ENCODE results near the gene RAPGEF4. TPM values are rescaled to one million over a fixed set of nuclear protein-coding genes. Genes with fewer than 3 reads are reported as not detected.

RAPGEF4 gene
- total RNA-seq, 4 donors from 2014 or later = 2.5 to 7.9 (median 4.6) TPM

- TF ChIP-seq CTCF (IDR thresholded peaks at IDR 0.05) = no peak
- Histone ChIP-seq H3K4me3 (no peak overlapping the region), H3K4me1 (peaks cover 0 to 8% (median 4%) of the 10 kb centered on the region in 3 donors), H3K9me3 (no peaks in the 10 kb centered on the region), H3K36me3 (no peaks in the 10 kb centered on the region), H3K27ac (no peak overlapping the region), H3K27me3 (no peaks in the 10 kb centered on the region)
- 92% methylated on average over 2 to 3 of the region's 3 CpGs for WGBS, 2 donors (ENCODE audit: low coverage in 1 of 2)
- no peak for ATAC-seq
Measured at GRCh38 chr2:173059292-173059691, 323.6 kb downstream of the RAPGEF4 start.

GRCh38 chr2:173059971-173060461 is 324.4 kb downstream of the RAPGEF4 start:
- TF ChIP-seq EP300 (IDR thresholded peaks at IDR 0.05) (no peak), POLR2A (IDR thresholded peaks at IDR 0.05) (no peak), CTCF (IDR thresholded peaks at IDR 0.05) (no peak), POLR2AphosphoS5 (IDR thresholded peaks at IDR 0.05) (no peak)
- peak; percentile 32 for ATAC-seq
- Histone ChIP-seq H3K27ac (peak overlapping the region in 1 of 4 donors; percentile 37), H3K4me3 (no peak overlapping the region), H3K36me3 (no peaks in the 10 kb centered on the region), H3K4me1 (peaks cover 0 to 8% (median 4%) of the 10 kb centered on the region in 3 donors), H3K9me3 (no peaks in the 10 kb centered on the region), H3K27me3 (no peaks in the 10 kb centered on the region)
- 31 to 41% methylated on average over 5 of the region's 5 CpGs for WGBS, 2 donors (ENCODE audit: low coverage in 1 of 2)

GRCh38 chr2:173062801-173063200 is 327.2 kb downstream of the RAPGEF4 start:
- ATAC-seq = no peak
- H3K27me3 ChIP-seq = no peaks in the 10 kb centered on the region
- H3K4me1 ChIP-seq = peaks cover 0 to 8% (median 4%) of the 10 kb centered on the region in 3 donors
- H3K9me3 ChIP-seq = no peaks in the 10 kb centered on the region
- TF ChIP-seq POLR2AphosphoS5 (IDR thresholded peaks at IDR 0.05) (no peak), CTCF (IDR thresholded peaks at IDR 0.05) (no peak), EP300 (IDR thresholded peaks at IDR 0.05) (no peak), POLR2A (IDR thresholded peaks at IDR 0.05) (no peak)
- H3K4me3 ChIP-seq = no peak overlapping the region
- 49% methylated on average over 2 of the region's 4 CpGs; no CpG with 5 or more reads in 1 of the 2 donors for WGBS, 2 donors (ENCODE audit: low coverage in 1 of 2)
- no peaks in the 10 kb centered on the region for H3K36me3 ChIP-seq
- no peak overlapping the region for H3K27ac ChIP-seq

GRCh38 chr2:173064151-173064805 is 328.6 kb downstream of the RAPGEF4 start:
- Histone ChIP-seq H3K4me3 (no peak overlapping the region), H3K4me1 (peaks cover 0 to 8% (median 3%) of the 10 kb centered on the region in 3 donors), H3K36me3 (no peaks in the 10 kb centered on the region), H3K27ac (peak overlapping the region in 1 of 4 donors; percentile 16), H3K27me3 (no peaks in the 10 kb centered on the region), H3K9me3 (no peaks in the 10 kb centered on the region)
- TF ChIP-seq POLR2AphosphoS5 (IDR thresholded peaks at IDR 0.05) (peak; percentile 52), EP300 (IDR thresholded peaks at IDR 0.05) (no peak)
- ATAC-seq = peak; percentile 83
- 43 to 49% methylated on average over 4 of the region's 4 CpGs for WGBS, 2 donors (ENCODE audit: low coverage in 1 of 2)

- H3K4me1 ChIP-seq = peaks cover 0 to 4% (median 2%) of the 10 kb centered on the region in 3 donors
- no peaks in the 10 kb centered on the region for H3K36me3 ChIP-seq
- no peak for ATAC-seq
- no peaks in the 10 kb centered on the region for H3K9me3 ChIP-seq
- TF ChIP-seq CTCF (IDR thresholded peaks at IDR 0.05) (no peak), EP300 (IDR thresholded peaks at IDR 0.05) (no peak), POLR2A (IDR thresholded peaks at IDR 0.05) (no peak), POLR2AphosphoS5 (IDR thresholded peaks at IDR 0.05) (no peak)
- H3K27me3 ChIP-seq = no peaks in the 10 kb centered on the region
- H3K27ac ChIP-seq = no peak overlapping the region
- WGBS, 2 donors (ENCODE audit: low coverage in 1 of 2) = 87 to 91% methylated on average over 6 of the region's 6 CpGs
- H3K4me3 ChIP-seq = no peak overlapping the region
Measured at GRCh38 chr2:173066887-173067676, 331.4 kb downstream of the RAPGEF4 start.

Data from gastroesophageal sphincter (tissue), 4 donors.